ENCODE data around the gene ARMCX4. TPM values are rescaled to one million over a fixed set of nuclear protein-coding genes. Genes with fewer than 3 reads are reported as not detected.

ARMCX4 gene
- total and polyA plus RNA-seq, 12 donors: 7.2 to 52.0 (median 18.9) TPM

- Histone ChIP-seq H3K27me3 (no peaks in the 10 kb centered on the region), H3K27ac (no peak overlapping the region), H3K9me3 (replicated peaks in 1 of 3) (no peaks in the 10 kb centered on the region), H3K36me3 (replicated peaks in 1 of 2) (no peaks in the 10 kb centered on the region), H3K4me3 (no peak overlapping the region), H3K4me1 (replicated peaks in 1 of 2) (no peaks in the 10 kb centered on the region)
- no peak for TF ChIP-seq POLR2A (IDR thresholded peaks at IDR 0.05)
- TF ChIP-seq CTCF (IDR thresholded peaks at IDR 0.05): no peak
- intact Hi-C loops (cut with DNase I): no loop called here
- WGBS, 4 donors: 74 to 98% (median 92%) methylated on average over 4 of the region's 4 CpGs
- no peak for DNase-seq
Measured at GRCh38 chrX:101507986-101508385, 22.7 kb downstream of the ARMCX4 start.

GRCh38 chrX:101530944-101531343 is 45.7 kb downstream of the ARMCX4 start:
- no peaks in the 10 kb centered on the region for H3K4me1 ChIP-seq (replicated peaks in 1 of 2)
- no peak overlapping the region for H3K4me3 ChIP-seq
- H3K9me3 ChIP-seq (replicated peaks in 1 of 3): no peaks in the 10 kb centered on the region
- H3K27me3 ChIP-seq: peaks cover 2% of the 10 kb centered on the region
- H3K27ac ChIP-seq: no peak overlapping the region
- DNase-seq: no peak
- intact Hi-C loops (cut with DNase I): no loop called here
- 44 to 67% (median 59%) methylated on average over 2 of the region's 2 CpGs for WGBS, 4 donors
- TF ChIP-seq CTCF (IDR thresholded peaks at IDR 0.05) (no peak), POLR2A (IDR thresholded peaks at IDR 0.05) (no peak)
- H3K36me3 ChIP-seq (replicated peaks in 1 of 2): no peaks in the 10 kb centered on the region

Other genes with a start within 250 kb of the ARMCX4 start
- gene TAF7L, start 194.1 kb upstream of the ARMCX4 start, total RNA-seq: under 1 TPM in 2 of 9 donors, not detected in 7; 0.27 to 0.33 TPM
- under 1 TPM; 0.15 to 0.24 (median 0.16) TPM for gene TAF7L, start 194.1 kb upstream of the ARMCX4 start, polyA plus RNA-seq
- 10 to 100 TPM in 4 of 9 donors, 1 to 10 TPM in 5; 1.5 to 14.9 (median 8.7) TPM for gene TIMM8A, start 136.7 kb upstream of the ARMCX4 start, total RNA-seq
- gene TIMM8A, start 136.7 kb upstream of the ARMCX4 start, polyA plus RNA-seq: 10 to 100 TPM in 1 of 3 donors, 1 to 10 TPM in 2; 4.2 to 12.7 (median 5.0) TPM
- 10 to 100 TPM in 1 of 9 donors, 1 to 10 TPM in 8; 1.3 to 14.8 (median 6.0) TPM for gene BTK, start 99.3 kb upstream of the ARMCX4 start, total RNA-seq
- 1 to 10 TPM; 4.0 to 6.3 (median 5.0) TPM for gene BTK, start 99.3 kb upstream of the ARMCX4 start, polyA plus RNA-seq
- 1,000 to 10,000 TPM in 3 of 9 donors, 100 to 1,000 TPM in 6; 122 to 1,462 (median 194) TPM for gene RPL36A, start 94.4 kb upstream of the ARMCX4 start, total RNA-seq
- gene RPL36A, start 94.4 kb upstream of the ARMCX4 start, polyA plus RNA-seq: 1,000 to 10,000 TPM in 2 of 3 donors, 100 to 1,000 TPM in 1; 990 to 3,551 (median 1,778) TPM
- gene GLA, start 77.5 kb upstream of the ARMCX4 start, total RNA-seq: 10 to 100 TPM; 18.5 to 76.1 (median 43.4) TPM
- 100 to 1,000 TPM in 1 of 3 donors, 10 to 100 TPM in 2; 70.4 to 123 (median 91.5) TPM for gene GLA, start 77.5 kb upstream of the ARMCX4 start, polyA plus RNA-seq
- 100 to 1,000 TPM in 2 of 9 donors, 10 to 100 TPM in 7; 46.0 to 106 (median 72.1) TPM for gene HNRNPH2, start 77.2 kb upstream of the ARMCX4 start, total RNA-seq
- 100 to 1,000 TPM in 1 of 3 donors, 10 to 100 TPM in 2; 44.3 to 182 (median 55.0) TPM for gene HNRNPH2, start 77.2 kb upstream of the ARMCX4 start, polyA plus RNA-seq
- 10 to 100 TPM; 25.7 to 73.5 (median 46.7) TPM for gene ARMCX1, start 65.1 kb downstream of the ARMCX4 start, total RNA-seq
- gene ARMCX1, start 65.1 kb downstream of the ARMCX4 start, polyA plus RNA-seq: 10 to 100 TPM; 19.1 to 79.6 (median 26.7) TPM
- 100 to 1,000 TPM in 1 of 9 donors, 10 to 100 TPM in 8; 10.1 to 164 (median 48.4) TPM for gene ARMCX6, start 132.5 kb downstream of the ARMCX4 start, total RNA-seq
- 100 to 1,000 TPM in 1 of 3 donors, 10 to 100 TPM in 2; 24.8 to 134 (median 31.9) TPM for gene ARMCX6, start 132.5 kb downstream of the ARMCX4 start, polyA plus RNA-seq
- gene ARMCX3, start 137.7 kb downstream of the ARMCX4 start, total RNA-seq: 100 to 1,000 TPM in 4 of 9 donors, 10 to 100 TPM in 5; 64.8 to 261 (median 98.5) TPM
- gene ARMCX3, start 137.7 kb downstream of the ARMCX4 start, polyA plus RNA-seq: 100 to 1,000 TPM in 1 of 3 donors, 10 to 100 TPM in 2; 36.6 to 276 (median 69.8) TPM
- 100 to 1,000 TPM in 3 of 9 donors, 10 to 100 TPM in 6; 38.3 to 208 (median 79.0) TPM for gene ARMCX2, start 174.4 kb downstream of the ARMCX4 start, total RNA-seq
- gene ARMCX2, start 174.4 kb downstream of the ARMCX4 start, polyA plus RNA-seq: 100 to 1,000 TPM in 1 of 3 donors, 10 to 100 TPM in 2; 62.0 to 183 (median 64.2) TPM

Data from adrenal gland (tissue), 12 donors.